ENCODE data around the gene SLC34A1.

SLC34A1 gene

DNA sequence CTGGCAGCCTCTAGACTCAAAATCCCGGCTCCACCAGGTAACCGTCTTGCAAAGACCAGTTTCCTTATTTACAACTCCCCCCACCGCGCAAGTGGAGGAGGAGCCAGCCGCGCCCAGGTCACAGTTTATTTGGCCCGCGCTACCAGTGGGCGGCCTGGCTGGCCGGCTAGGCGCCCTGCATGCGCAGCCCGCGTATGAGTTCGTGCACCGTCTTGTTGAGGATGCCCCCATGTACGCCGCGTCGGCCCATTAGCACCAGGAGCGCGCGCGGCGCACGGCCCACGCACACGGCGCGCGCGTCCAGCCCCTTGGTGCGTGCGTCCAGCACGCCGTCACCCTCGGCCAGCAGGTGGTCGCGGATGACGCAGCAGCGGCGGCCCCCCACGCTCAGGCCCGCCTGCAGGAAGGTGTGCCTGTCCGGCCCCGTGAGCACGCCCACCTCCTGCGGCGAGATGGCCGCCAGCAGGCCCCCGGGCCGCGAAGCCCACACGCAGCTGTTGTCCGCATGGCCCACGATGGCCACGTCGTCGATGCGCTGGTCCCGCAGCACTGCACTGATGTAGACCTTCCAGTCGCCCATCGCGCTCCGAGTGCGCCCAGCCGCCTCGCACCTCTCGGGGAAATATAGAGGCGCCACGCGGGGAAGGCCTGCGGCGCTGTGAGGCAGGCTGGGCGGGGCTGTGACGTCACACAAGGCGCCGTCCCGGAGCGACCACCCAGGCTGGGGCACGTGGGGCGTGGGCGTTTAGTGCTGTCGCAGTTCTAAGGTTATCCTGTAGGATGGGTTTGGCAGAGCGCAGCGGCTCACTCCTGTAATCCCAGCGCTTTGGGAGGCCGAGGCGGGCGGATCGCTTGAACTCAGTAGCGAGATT is 16.0 kb downstream of the SLC34A1 start, which contains the start of gene PFN3:
TSS of gene PFN3 (minus strand) at position 665 of the 872 bp plus-strand sequence. CDS start at position 580, 85 bp downstream.
- TF ChIP-seq EZH2 (optimal IDR thresholded peaks at IDR 0.05; ENCODE audit: low read depth, low read length), result no peak
- TF ChIP-seq EZH2phosphoT487 (IDR thresholded peaks at IDR 0.05; ENCODE audit: low read length), result no peak
- TF ChIP-seq, protein P1, sequence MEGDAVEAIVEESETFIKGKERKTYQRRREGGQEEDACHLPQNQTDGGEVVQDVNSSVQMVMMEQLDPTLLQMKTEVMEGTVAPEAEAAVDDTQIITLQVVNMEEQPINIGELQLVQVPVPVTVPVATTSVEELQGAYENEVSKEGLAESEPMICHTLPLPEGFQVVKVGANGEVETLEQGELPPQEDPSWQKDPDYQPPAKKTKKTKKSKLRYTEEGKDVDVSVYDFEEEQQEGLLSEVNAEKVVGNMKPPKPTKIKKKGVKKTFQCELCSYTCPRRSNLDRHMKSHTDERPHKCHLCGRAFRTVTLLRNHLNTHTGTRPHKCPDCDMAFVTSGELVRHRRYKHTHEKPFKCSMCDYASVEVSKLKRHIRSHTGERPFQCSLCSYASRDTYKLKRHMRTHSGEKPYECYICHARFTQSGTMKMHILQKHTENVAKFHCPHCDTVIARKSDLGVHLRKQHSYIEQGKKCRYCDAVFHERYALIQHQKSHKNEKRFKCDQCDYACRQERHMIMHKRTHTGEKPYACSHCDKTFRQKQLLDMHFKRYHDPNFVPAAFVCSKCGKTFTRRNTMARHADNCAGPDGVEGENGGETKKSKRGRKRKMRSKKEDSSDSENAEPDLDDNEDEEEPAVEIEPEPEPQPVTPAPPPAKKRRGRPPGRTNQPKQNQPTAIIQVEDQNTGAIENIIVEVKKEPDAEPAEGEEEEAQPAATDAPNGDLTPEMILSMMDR (IDR thresholded peaks at IDR 0.05; ENCODE audit: low read length), result no peak
- Histone ChIP-seq H3F3A (ENCODE audit: insufficient read depth, low read length) (peaks cover 9% of the 10 kb centered on the region; the same call in 1 of the 2 replicates), H3K9me2 (replicated peaks; ENCODE audit: insufficient read depth, low read length) (no peaks in the 10 kb centered on the region), H2AFZ (ENCODE audit: low read length) (no peak within 1 kb of the TSS), H4K20me1 (ENCODE audit: insufficient read depth, low read length) (no peaks in the 10 kb centered on the region), H3K4me1 (ENCODE audit: low read length) (peaks cover 16% of the 10 kb centered on the region), H3K9me3 (replicated peaks; ENCODE audit: insufficient read depth, low read length) (no peaks in the 10 kb centered on the region), H3K36me3 (replicated peaks; ENCODE audit: insufficient read depth, low read length) (no peaks in the 10 kb centered on the region), H3K27me3 (replicated peaks; ENCODE audit: insufficient read depth, low read length) (peaks cover 49% of the 10 kb centered on the region), H3K4me2 (ENCODE audit: low read depth, low read length) (no peak within 1 kb of the TSS), H3K9ac (ENCODE audit: low read length) (no peak within 1 kb of the TSS), H3K79me2 (ENCODE audit: low read length) (no peaks in the 10 kb centered on the region), H3K4me3 (ENCODE audit: low read length) (no peak within 1 kb of the TSS), H3K27ac (ENCODE audit: low read length) (no peak within 1 kb of the TSS)
- no peak for DNase-seq

DNA sequence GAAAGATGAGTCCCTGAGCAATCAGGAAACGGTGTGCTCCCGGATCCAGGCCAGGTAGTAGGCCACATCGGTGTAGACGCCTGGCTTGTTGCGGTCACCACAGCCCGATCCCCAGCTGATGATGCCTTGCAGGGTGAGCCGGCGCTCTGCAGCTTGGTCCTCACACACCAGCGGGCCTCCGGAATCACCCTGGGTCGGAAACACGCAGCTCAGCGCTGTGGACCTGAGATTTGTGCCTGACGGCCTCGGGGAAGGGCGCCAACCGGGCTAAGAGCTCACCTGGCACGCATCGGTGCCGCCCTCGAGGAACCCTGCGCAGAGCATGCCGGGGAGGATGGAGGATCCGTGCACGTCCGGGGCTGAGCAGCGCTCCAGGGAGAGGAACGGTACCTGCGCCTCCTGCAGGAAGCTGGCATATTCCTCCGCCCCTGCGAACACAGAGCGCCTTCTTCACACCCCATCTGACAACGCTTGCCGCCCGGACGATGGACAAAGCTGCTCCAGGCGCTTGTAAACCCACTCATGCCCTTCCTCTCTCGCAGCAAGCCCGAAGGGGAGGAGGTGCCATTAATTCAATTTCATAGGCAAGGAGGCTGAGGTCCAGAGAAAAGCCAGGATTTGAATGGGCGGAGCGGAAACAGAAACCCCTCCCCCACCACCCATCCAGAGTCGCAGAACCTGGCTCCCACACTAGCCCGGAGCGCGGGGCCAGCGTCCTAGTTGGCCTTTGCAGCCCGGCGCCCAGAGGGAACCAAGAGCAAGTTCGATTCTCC is 18.2 kb downstream of the SLC34A1 start:
- Histone ChIP-seq H3K9me2 (replicated peaks; ENCODE audit: insufficient read depth, low read length) (no peaks in the 10 kb centered on the region), H3K27ac (ENCODE audit: low read length) (no peak overlapping the region), H2AFZ (ENCODE audit: low read length) (peak overlapping the region; percentile 96), H3K9ac (ENCODE audit: low read length) (no peak overlapping the region; the same call in 1 of the 2 replicates), H3K4me1 (ENCODE audit: low read length) (peaks cover 17% of the 10 kb centered on the region), H4K20me1 (ENCODE audit: insufficient read depth, low read length) (no peaks in the 10 kb centered on the region), H3K79me2 (ENCODE audit: low read length) (no peaks in the 10 kb centered on the region), H3K27me3 (replicated peaks; ENCODE audit: insufficient read depth, low read length) (peaks cover 34% of the 10 kb centered on the region), H3K4me3 (ENCODE audit: low read length) (peak overlapping the region; percentile 78), H3K9me3 (replicated peaks; ENCODE audit: insufficient read depth, low read length) (no peaks in the 10 kb centered on the region), H3K36me3 (replicated peaks; ENCODE audit: insufficient read depth, low read length) (no peaks in the 10 kb centered on the region), H3F3A (ENCODE audit: insufficient read depth, low read length) (peaks cover 9% of the 10 kb centered on the region; the same call in 1 of the 2 replicates), H3K4me2 (ENCODE audit: low read depth, low read length) (peak overlapping the region; percentile 100)
- DNase-seq, result no peak
- no peak for TF ChIP-seq EZH2phosphoT487 (IDR thresholded peaks at IDR 0.05; ENCODE audit: low read length)
- TF ChIP-seq, protein P1 (IDR thresholded peaks at IDR 0.05; ENCODE audit: low read length), result peak; percentile 13; the same call in 1 of the 2 replicates

DNA sequence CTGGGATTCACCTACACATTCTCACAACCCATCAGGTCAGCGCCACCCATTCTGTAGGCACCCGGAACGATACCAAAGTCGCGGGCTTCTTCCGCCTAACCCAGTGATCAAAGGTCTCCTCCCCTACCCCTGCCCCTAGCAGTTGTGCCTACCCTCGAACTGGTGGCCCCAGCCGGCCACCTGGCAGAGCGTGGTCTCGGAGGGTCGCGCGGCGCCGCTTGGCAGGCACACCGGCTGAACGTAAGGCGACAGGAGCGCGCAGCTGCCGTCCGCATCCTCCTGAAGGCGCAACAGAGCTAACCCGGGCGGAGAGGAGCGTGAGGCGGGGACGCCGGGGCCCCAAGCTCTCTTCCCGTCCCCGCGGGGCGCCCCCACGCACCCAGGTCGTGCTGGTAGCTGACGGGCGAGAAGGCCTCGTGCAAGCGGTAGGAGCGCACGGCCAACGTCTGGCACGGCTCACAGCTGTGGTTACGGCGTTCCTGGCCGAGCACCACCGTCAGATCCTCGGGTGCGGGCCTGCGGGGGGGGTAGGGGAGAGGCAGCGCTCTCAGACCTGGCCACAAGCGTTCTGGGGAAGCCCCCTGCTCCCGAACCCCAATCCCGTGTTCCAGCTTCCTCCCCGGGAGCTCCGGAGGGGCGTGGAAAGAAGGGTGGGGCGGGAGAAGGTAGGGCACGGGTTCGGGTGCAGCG is 19.0 kb downstream of the SLC34A1 start:
- peaks cover 26% of the 10 kb centered on the region for H3K27me3 ChIP-seq (replicated peaks; ENCODE audit: insufficient read depth, low read length)

More for the DNA sequence above, 19.0 kb downstream of the SLC34A1 start:
- Histone ChIP-seq H3K79me2 (ENCODE audit: low read length) (no peaks in the 10 kb centered on the region), H3K4me2 (ENCODE audit: low read depth, low read length) (peak overlapping the region; percentile 100), H3K36me3 (replicated peaks; ENCODE audit: insufficient read depth, low read length) (no peaks in the 10 kb centered on the region), H3K9ac (ENCODE audit: low read length) (peak overlapping the region; percentile 82), H3K4me3 (ENCODE audit: low read length) (peak overlapping the region; percentile 78), H3K27ac (ENCODE audit: low read length) (peak overlapping the region; percentile 48; the same call in 1 of the 2 replicates), H3K9me3 (replicated peaks; ENCODE audit: insufficient read depth, low read length) (no peaks in the 10 kb centered on the region), H4K20me1 (ENCODE audit: insufficient read depth, low read length) (no peaks in the 10 kb centered on the region), H3K4me1 (ENCODE audit: low read length) (peaks cover 17% of the 10 kb centered on the region), H2AFZ (ENCODE audit: low read length) (peak overlapping the region; percentile 96), H3K9me2 (replicated peaks; ENCODE audit: insufficient read depth, low read length) (no peaks in the 10 kb centered on the region), H3F3A (ENCODE audit: insufficient read depth, low read length) (peaks cover 9% of the 10 kb centered on the region; the same call in 1 of the 2 replicates)
- DNase-seq, result peak; percentile 37
- TF ChIP-seq, protein P1 (IDR thresholded peaks at IDR 0.05; ENCODE audit: low read length), result no peak
- TF ChIP-seq EZH2phosphoT487 (IDR thresholded peaks at IDR 0.05; ENCODE audit: low read length) (no peak), EZH2 (optimal IDR thresholded peaks at IDR 0.05; ENCODE audit: low read depth, low read length) (no peak)

Data from MM.1S (cell line).